ENCODE measurements around the gene PLEK. TPM values are rescaled to one million over a fixed set of nuclear protein-coding genes. Genes with fewer than 3 reads are reported as not detected.
"Not testable (repeated sequence)": the region's sequence is repeated elsewhere in the genome, so short reads cannot be mapped to it uniquely, and the experiment has no call there.

PLEK gene
- total and polyA plus RNA-seq, 12 donors, result 4.5 to 29.4 (median 11.7) TPM

DNA sequence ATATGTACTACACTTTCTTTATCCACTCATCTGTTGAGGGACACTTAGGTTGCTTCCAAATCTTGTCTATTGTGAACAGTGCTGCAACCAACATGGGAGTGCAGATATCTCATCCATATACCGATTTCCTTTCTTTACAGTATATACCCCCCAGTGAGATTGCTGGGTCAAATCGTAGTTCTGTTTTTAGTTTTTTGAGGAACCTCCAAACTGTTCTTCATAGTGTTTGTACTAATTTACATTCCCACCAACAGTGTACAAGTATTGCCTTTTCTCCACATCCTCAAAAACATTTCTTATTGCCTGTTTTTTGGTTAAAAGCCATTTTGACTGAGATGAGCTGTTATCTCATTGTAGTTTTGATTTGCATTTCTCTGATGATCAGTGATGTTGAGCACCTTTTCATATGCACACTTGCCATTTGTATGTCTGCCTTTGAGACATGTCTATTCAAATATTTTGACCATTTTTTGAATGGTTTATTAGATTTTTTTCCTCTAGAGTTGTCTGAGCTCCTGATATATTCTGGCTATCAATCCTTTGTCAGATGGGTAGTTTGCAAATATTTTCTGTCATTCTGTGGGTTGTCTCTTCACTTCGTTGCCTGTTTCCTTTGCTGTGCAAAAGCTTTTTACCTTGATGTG is 12.2 kb downstream of the PLEK start:
- no peak overlapping the region for H3K27ac ChIP-seq
- DNase-seq, result no peak
- H3K4me1 ChIP-seq (replicated peaks in 1 of 2), result no peaks in the 10 kb centered on the region
- intact Hi-C loops (cut with DNase I), result no loop called here
- H3K4me3 ChIP-seq, result no peak overlapping the region
- peaks cover 6% of the 10 kb centered on the region for H3K27me3 ChIP-seq
- no peaks in the 10 kb centered on the region for H3K9me3 ChIP-seq (replicated peaks in 1 of 3)
- no peaks in the 10 kb centered on the region for H3K36me3 ChIP-seq (replicated peaks in 1 of 2)
- TF ChIP-seq POLR2A (IDR thresholded peaks at IDR 0.05) (no peak), CTCF (IDR thresholded peaks at IDR 0.05) (no peak)
- 64 to 74% (median 64%) methylated on average over 3 of the region's 3 CpGs for WGBS, 4 donors

DNA sequence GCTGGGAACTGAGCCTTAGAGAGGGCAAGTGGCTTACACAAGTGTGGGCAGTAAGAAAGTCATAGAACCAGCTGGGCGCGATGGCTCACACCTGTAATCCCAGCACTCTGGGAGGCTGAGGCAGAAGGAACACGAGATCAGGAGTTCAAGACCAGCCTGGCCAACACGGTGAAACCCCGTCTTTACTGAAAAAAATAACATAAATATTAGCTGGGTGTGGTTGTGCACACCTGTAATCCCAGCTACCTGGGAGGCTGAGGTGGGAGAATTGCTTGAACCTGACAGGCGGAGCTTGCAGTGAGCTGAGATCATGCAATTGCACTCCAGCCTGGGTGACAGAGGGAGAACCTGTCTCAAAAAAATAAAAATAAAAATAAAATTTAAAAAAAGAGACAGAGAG is 13.7 kb downstream of the PLEK start:
- H3K27me3 ChIP-seq; intact Hi-C loops (cut with DNase I); H3K4me1 ChIP-seq (replicated peaks in 1 of 2); H3K36me3 ChIP-seq (replicated peaks in 1 of 2); DNase-seq; H3K27ac ChIP-seq; H3K9me3 ChIP-seq (replicated peaks in 1 of 3); H3K4me3 ChIP-seq: not testable (repeated sequence)
- 81 to 89% (median 86%) methylated on average over 5 to 6 of the region's 6 CpGs for WGBS, 4 donors

GRCh38 chr2:68379184-68379708 is 14.2 kb downstream of the PLEK start:
- Histone ChIP-seq H3K4me3 (no peak overlapping the region), H3K36me3 (replicated peaks in 1 of 2) (no peaks in the 10 kb centered on the region), H3K9me3 (replicated peaks in 1 of 3) (no peaks in the 10 kb centered on the region), H3K27ac (no peak overlapping the region), H3K27me3 (peaks cover 6% of the 10 kb centered on the region), H3K4me1 (replicated peaks in 1 of 2) (no peaks in the 10 kb centered on the region)
- TF ChIP-seq CTCF (IDR thresholded peaks at IDR 0.05) (no peak), POLR2A (IDR thresholded peaks at IDR 0.05) (no peak)
- no peak for DNase-seq
- intact Hi-C loops (cut with DNase I), result no loop called here
- 78 to 86% (median 82%) methylated on average over 4 of the region's 4 CpGs for WGBS, 4 donors

- no peak overlapping the region for H3K4me3 ChIP-seq
- H3K4me1 ChIP-seq (replicated peaks in 1 of 2), result no peaks in the 10 kb centered on the region
- no peaks in the 10 kb centered on the region for H3K27me3 ChIP-seq
- DNase-seq, result no peak
- no peaks in the 10 kb centered on the region for H3K36me3 ChIP-seq (replicated peaks in 1 of 2)
- H3K27ac ChIP-seq, result no peak overlapping the region
- no peak for TF ChIP-seq POLR2A (IDR thresholded peaks at IDR 0.05)
- TF ChIP-seq CTCF (IDR thresholded peaks at IDR 0.05), result no peak
- H3K9me3 ChIP-seq (replicated peaks in 1 of 3), result no peaks in the 10 kb centered on the region
- 71 to 82% (median 75%) methylated on average over 3 of the region's 3 CpGs for WGBS, 4 donors
- intact Hi-C loops (cut with DNase I), result no loop called here
Observed at GRCh38 chr2:68383778-68384177, 18.7 kb downstream of the PLEK start.

Data from adrenal gland (tissue), 12 donors.